ENCODE data around the gene CPVL.
A peak's percentile ranks its signal among the peaks of the same experiment; 100 is the strongest.

The CPVL gene

GRCh38 chr7:28958980-28959347, 187.4 kb downstream of the CPVL start:
- DNase-seq: no peak

DNA sequence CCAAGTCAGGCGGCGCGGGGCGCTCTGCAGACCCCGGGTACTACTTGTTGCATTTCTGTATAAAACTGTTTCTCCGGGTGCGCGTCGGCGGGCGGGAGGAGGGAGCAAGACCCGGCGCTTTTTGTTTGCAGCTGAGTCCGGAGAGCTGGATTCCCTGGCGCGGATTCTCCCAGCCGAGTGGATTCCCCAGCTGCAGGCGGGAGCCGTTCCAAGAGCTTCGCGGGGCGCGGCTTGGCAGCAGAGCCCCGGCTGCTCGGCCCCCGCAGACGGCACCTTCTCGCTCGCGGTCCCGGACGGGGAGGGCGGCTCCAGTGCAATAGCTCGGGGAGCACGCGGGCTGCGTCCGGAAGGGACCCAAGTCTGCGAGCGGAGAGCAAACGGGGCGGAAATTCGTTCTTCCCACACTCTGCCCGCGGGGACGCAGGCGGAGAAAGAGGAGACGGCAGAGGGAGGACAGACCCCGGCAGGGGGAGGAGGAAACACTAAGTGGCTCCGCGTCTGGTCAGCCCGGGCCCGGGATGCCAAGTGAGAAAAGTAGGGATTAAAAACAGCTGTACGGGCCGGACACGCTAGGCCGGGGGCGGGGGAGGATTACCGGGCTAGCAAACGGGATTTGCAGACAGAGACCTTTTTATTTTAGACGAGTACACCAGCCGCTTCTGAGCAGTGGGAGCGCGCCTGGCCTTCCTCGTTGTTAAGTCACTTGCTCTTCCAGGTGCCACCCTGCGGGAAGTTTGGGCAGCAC, 187.9 kb downstream of the CPVL start, which contains the start of gene TRIL:
TRIL (minus strand) TSS at position 96 of the 745 bp plus-strand sequence. CDS start 284 bp downstream, outside the sequence.
- no peak for DNase-seq

- no peak for DNase-seq
Observed at GRCh38 chr7:28957751-28958234, 188.5 kb downstream of the CPVL start.

DNA sequence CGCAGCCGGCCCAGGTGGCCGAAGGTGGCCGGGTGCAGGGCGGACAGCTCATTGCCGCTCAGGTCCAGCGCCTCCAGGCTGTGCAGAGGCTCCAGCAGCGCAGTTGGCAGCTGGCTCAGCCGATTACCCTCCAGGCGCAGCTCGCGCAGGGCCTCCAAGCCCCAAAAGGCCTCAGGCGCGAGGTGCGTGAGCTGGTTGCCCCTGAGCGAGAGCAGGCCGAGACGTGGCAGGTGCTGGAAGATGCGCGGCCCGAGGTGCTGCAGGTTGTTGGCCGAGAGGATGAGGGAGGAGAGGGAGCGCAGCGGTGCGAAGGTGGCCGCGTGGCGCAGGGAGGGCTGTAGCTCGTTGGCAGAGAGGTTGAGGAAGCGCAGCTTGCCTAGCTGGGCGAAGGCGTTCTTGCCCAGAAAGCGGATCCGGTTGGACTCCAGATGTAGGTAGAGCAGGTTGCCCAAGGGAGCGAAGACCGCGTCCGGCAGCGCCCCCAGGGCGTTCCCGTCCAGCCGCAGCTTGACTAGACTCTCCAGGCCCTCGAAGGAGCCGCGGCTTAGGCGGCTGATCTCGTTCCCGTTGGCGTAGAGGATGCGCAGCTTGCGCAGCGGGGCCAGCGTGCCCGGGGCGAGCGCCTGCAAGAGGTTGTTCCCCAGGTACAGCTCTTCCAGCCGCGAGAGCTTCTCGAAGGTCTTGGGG, 189.1 kb downstream of the CPVL start:
- no peak for DNase-seq

DNA sequence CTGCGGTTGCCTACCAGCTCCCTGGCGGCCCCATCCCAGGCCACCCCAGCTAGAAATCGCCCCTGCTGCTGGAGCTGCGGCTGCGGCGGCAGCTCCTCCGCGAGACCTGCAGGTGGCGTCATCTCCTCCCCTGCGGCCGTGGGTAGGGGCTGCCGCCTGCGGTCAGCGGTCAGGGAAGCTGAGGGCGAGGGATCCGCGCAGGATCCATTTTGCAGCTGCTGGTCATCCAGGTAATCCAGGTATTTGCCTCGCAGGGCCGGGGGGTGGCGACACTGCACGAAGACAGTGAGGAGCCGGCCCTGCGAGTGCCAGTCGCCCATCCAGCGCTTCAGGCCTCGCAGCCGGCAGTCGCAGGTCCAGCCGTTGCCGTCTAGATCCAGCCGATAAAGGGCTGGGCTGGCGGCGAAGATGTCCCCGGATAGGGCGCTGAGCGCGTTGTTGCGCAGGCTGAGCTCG, 189.7 kb downstream of the CPVL start:
- DNase-seq: peak; percentile 54

GRCh38 chr7:28955718-28956607, 190.4 kb downstream of the CPVL start:
- DNase-seq: no peak

GRCh38 chr7:28955356-28955717, 191.0 kb downstream of the CPVL start:
- DNase-seq: no peak

- DNase-seq: no peak
Observed at GRCh38 chr7:28954946-28955345, 191.4 kb downstream of the CPVL start.

DNA sequence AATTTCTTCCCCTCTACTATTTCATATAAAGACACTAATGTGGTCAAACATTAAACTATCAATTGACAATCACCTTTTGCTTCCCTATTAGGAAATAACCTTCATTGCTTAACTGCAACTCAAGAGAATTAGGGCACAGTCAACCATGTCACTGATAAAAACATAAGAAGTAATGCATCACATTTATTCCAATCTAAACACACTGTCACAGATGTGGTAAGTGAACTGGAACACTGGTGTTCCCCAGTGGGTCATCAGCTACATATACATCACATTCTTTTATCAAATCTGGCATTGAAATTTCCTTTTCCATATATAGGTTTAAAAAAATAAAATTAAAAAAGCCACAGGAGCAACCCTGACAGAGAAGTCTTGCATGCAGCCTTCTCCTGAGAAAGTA, 191.9 kb downstream of the CPVL start:
- no peak for DNase-seq

GRCh38 chr7:28953633-28954032, 192.7 kb downstream of the CPVL start:
- no peak for DNase-seq

All from NCI-H1417 treated with DMSO at 0.1 percent for 48 hours (cell line).